HG03432 (cell line): Measurements from ENCODE around the gene FBP1.
"Not testable (repeated sequence)": the region's sequence is repeated elsewhere in the genome, so short reads cannot be mapped to it uniquely, and the experiment has no call there.

Source experiments
- ATAC-seq: cut with Tn5 transposase; IDR thresholded peaks from one replicate; pipeline ENCODE4 v1.9.1; 2021; ENCODE audit warnings: mild to moderate bottlenecking, moderate library complexity; ENCODE audit not compliant: unreplicated experiment

The FBP1 gene

GRCh38 chr9:94586316-94586715 lies 53.0 kb downstream of the FBP1 start:
- no peak for ATAC-seq

- ATAC-seq: no peak
Measured at GRCh38 chr9:94584555-94584954, 54.8 kb downstream of the FBP1 start.

- no peak for ATAC-seq
Measured at GRCh38 chr9:94581728-94582127, 57.6 kb downstream of the FBP1 start.

- no peak for ATAC-seq
Measured at GRCh38 chr9:94577571-94577970, 61.7 kb downstream of the FBP1 start.

GRCh38 chr9:94577036-94577435 lies 62.3 kb downstream of the FBP1 start:
- no peak for ATAC-seq

GRCh38 chr9:94576131-94576530 lies 63.2 kb downstream of the FBP1 start:
- ATAC-seq: no peak

GRCh38 chr9:94568972-94569712 lies 70.2 kb downstream of the FBP1 start:
- ATAC-seq: no peak

GRCh38 chr9:94568250-94568889 lies 70.9 kb downstream of the FBP1 start:
- ATAC-seq: no peak

GRCh38 chr9:94567271-94567670 lies 72.0 kb downstream of the FBP1 start:
- no peak for ATAC-seq

GRCh38 chr9:94566550-94566949 lies 72.8 kb downstream of the FBP1 start:
- no peak for ATAC-seq

- not testable (repeated sequence) for ATAC-seq
Measured at GRCh38 chr9:94564279-94564678, 75.0 kb downstream of the FBP1 start.

GRCh38 chr9:94563548-94563947 lies 75.8 kb downstream of the FBP1 start:
- no peak for ATAC-seq

GRCh38 chr9:94560237-94560636 lies 79.1 kb downstream of the FBP1 start:
- ATAC-seq: no peak

- ATAC-seq: no peak
Measured at GRCh38 chr9:94557376-94557775, 81.9 kb downstream of the FBP1 start.

GRCh38 chr9:94554439-94555331 lies 84.6 kb downstream of the FBP1 start, which contains the start of gene PCAT7:
PCAT7 (plus strand) TSS chr9:94555083.
- ATAC-seq: no peak

- no peak for ATAC-seq
Measured at GRCh38 chr9:94554078-94554438, 85.3 kb downstream of the FBP1 start.
